Smooth muscle cell (in vitro differentiated cells): ENCODE measurements around the gene ANTXR2. TPM values are rescaled to one million over a fixed set of nuclear protein-coding genes. Genes with fewer than 3 reads are reported as not detected.

ENCODE experiments used
- DNase-seq: peaks from one replicate; lab custom pipeline; 2025; ENCODE audit not compliant: unreplicated experiment; lab: John Stamatoyannopoulos, UW
- H2AFZ ChIP-seq: fragments of 200-600 bp; sonication (generic); 2 replicates; pipeline ENCODE4 v1.6.0; 2016; ENCODE audit warnings: antibody characterized with exemption, low read depth, mild to moderate bottlenecking
- H3F3A ChIP-seq: fragments of 200-600 bp; sonication (generic); 2 replicates; pipeline ENCODE4 v1.6.0; 2017; ENCODE audit warnings: antibody characterized with exemption, low read depth
- H3K27ac ChIP-seq: fragments of 200-600 bp; sonication (generic); 2 replicates; pipeline ENCODE4 v1.5.1; 2016; ENCODE audit warnings: low read depth, mild to moderate bottlenecking
- H3K27me3 ChIP-seq: fragments of 200-600 bp; sonication (generic); 2 replicates; pipeline ENCODE4 v1.6.1; 2016; ENCODE audit warnings: low read depth, mild to moderate bottlenecking
- H3K36me3 ChIP-seq: fragments of 200-600 bp; sonication (generic); 2 replicates; pipeline ENCODE4 v1.5.1; 2016; ENCODE audit warnings: low read depth
- H3K4me1 ChIP-seq: fragments of 200-600 bp; sonication (generic); 2 replicates; pipeline ENCODE4 v1.5.1; 2016; ENCODE audit warnings: low read depth
- H3K4me2 ChIP-seq: fragments of 200-600 bp; sonication (generic); 2 replicates; pipeline ENCODE4 v1.6.0; 2016; ENCODE audit warnings: mild to moderate bottlenecking
- H3K4me3 ChIP-seq: fragments of 200-600 bp; sonication (generic); 2 replicates; pipeline ENCODE4 v1.5.1; 2016; ENCODE audit warnings: mild to moderate bottlenecking
- H3K79me2 ChIP-seq: fragments of 200-600 bp; sonication (generic); 2 replicates; pipeline ENCODE4 v1.6.0; 2016; ENCODE audit warnings: low read depth, mild to moderate bottlenecking
- H3K9ac ChIP-seq: fragments of 200-600 bp; sonication (generic); 2 replicates; pipeline ENCODE4 v1.6.0; 2016; ENCODE audit warnings: low read depth
- H3K9me3 ChIP-seq: fragments of 200-600 bp; sonication (generic); replicated peaks from 2 replicates; pipeline ENCODE4 v1.5.1; 2016; ENCODE audit warnings: low read depth
- H4K20me1 ChIP-seq: fragments of 200-600 bp; sonication (generic); 2 replicates; pipeline ENCODE4 v1.6.0; 2016; ENCODE audit warnings: low read depth
- WGBS: methylation state at CpG from one replicate; pipeline ENCODE4 v1.1.7; 2016; ENCODE audit warnings: low lambda C conversion rate; 5-methylcytosine and 5-hydroxymethylcytosine counted together
- polyA plus RNA-seq: library from polyadenylated mRNA; unstranded; fragments of >200 nt; fragmentation: Nextera tagmentation; extraction: Ambion mirVana; gene quantifications from 2 replicates; pipeline ENCODE4 v1.2.1, GENCODE V29; 2016
- total RNA-seq: library from RNA; depleted of rRNA; stranded (reverse); fragments of >200 nt; gene quantifications from 2 replicates; pipeline ENCODE4 v1.2.3, GENCODE V29; 2014
- TF ChIP-seq, protein P1 (sequence below): fragments of 200-600 bp; sonication (generic); IDR thresholded peaks from 2 replicates; pipeline ENCODE4 v1.5.1; 2017; ENCODE audit warnings: borderline replicate concordance, mild to moderate bottlenecking, antibody characterized with exemption; ENCODE audit not compliant: insufficient read depth, poor library complexity, severe bottlenecking

ANTXR2 gene
- total and polyA plus RNA-seq, 2 experiments from 2014 or later, result 67.6 to 74.5 TPM

DNA sequence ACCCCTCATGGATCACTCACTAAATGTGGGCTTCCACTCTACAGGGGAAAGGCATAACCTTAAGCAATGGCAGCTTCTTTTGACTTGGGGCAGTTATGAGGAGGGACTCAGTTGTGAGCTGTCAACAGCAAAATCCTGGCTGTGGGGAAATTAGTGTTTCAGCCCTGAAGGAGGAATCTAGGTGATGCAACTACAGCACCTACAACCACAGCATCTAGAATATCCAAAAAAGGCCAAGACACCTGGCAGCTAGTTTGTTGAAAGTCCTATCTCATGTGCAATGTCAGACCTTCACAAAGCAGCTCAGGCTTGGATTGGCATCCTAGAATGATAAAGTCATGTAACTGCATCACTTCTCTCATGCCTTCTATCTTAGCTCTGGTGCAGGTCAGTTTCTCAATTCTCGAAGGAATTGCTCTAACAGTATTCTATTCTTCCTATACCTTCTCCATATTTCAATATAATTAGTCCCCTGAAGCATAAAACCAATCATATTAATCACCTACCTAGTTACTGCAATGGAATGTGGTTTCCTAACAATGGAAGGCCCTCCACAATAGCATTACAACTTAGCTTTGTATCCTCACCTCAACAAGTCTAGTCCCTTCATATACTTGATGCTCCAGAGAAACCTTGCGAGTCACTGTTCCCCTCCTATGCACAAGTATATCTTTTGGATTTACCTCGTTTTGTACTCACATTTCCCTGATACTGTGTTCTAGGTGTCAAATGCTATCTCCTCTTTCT lies 5.5 kb upstream of the ANTXR2 start:
- no peaks in the 10 kb centered on the region for H3K9me3 ChIP-seq
- WGBS, result 82% methylated on average over 3 of the region's 3 CpGs
- DNase-seq, result no peak
- no peaks in the 10 kb centered on the region for H3K27me3 ChIP-seq
- H3K4me1 ChIP-seq, result peaks cover 4% of the 10 kb centered on the region
- H3F3A ChIP-seq, result peaks cover 10% of the 10 kb centered on the region
- H3K36me3 ChIP-seq, result no peaks in the 10 kb centered on the region
- no peaks in the 10 kb centered on the region for H4K20me1 ChIP-seq
- H3K9ac ChIP-seq, result no peak overlapping the region
- no peak overlapping the region for H3K4me3 ChIP-seq
- H2AFZ ChIP-seq, result no peak overlapping the region
- no peak overlapping the region for H3K4me2 ChIP-seq
- TF ChIP-seq, protein P1, sequence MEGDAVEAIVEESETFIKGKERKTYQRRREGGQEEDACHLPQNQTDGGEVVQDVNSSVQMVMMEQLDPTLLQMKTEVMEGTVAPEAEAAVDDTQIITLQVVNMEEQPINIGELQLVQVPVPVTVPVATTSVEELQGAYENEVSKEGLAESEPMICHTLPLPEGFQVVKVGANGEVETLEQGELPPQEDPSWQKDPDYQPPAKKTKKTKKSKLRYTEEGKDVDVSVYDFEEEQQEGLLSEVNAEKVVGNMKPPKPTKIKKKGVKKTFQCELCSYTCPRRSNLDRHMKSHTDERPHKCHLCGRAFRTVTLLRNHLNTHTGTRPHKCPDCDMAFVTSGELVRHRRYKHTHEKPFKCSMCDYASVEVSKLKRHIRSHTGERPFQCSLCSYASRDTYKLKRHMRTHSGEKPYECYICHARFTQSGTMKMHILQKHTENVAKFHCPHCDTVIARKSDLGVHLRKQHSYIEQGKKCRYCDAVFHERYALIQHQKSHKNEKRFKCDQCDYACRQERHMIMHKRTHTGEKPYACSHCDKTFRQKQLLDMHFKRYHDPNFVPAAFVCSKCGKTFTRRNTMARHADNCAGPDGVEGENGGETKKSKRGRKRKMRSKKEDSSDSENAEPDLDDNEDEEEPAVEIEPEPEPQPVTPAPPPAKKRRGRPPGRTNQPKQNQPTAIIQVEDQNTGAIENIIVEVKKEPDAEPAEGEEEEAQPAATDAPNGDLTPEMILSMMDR, result no peak
- no peak overlapping the region for H3K27ac ChIP-seq
- no peaks in the 10 kb centered on the region for H3K79me2 ChIP-seq

DNA sequence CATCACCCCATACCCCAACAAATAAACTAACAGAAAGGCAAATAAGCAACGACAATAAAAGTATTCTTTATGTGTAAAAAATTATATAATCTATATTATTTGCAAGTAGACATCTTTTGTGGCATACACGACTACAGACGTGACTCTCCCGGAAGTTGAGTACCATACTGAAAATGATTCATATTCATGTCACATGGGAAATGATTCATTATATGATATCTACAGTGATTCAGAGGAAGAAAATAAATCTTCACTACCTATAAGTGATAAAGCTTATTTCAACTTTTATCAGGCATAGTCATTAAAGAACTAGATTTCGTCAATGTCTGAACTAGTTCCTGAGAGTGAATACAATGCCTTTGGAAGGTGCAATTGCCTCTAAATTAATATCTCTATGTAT lies 4.6 kb upstream of the ANTXR2 start:
- no peak overlapping the region for H2AFZ ChIP-seq
- H3K4me3 ChIP-seq, result no peak overlapping the region
- no peaks in the 10 kb centered on the region for H3K9me3 ChIP-seq
- TF ChIP-seq, protein P1, result no peak
- H3K36me3 ChIP-seq, result no peaks in the 10 kb centered on the region
- no peaks in the 10 kb centered on the region for H3K27me3 ChIP-seq
- 92% methylated on average over 5 of the region's 5 CpGs for WGBS
- H3F3A ChIP-seq, result peaks cover 10% of the 10 kb centered on the region
- no peak for DNase-seq
- H3K9ac ChIP-seq, result no peak overlapping the region
- H3K4me1 ChIP-seq, result peaks cover 7% of the 10 kb centered on the region
- H4K20me1 ChIP-seq, result no peaks in the 10 kb centered on the region
- H3K27ac ChIP-seq, result no peak overlapping the region
- no peak overlapping the region for H3K4me2 ChIP-seq
- H3K79me2 ChIP-seq, result no peaks in the 10 kb centered on the region

DNA sequence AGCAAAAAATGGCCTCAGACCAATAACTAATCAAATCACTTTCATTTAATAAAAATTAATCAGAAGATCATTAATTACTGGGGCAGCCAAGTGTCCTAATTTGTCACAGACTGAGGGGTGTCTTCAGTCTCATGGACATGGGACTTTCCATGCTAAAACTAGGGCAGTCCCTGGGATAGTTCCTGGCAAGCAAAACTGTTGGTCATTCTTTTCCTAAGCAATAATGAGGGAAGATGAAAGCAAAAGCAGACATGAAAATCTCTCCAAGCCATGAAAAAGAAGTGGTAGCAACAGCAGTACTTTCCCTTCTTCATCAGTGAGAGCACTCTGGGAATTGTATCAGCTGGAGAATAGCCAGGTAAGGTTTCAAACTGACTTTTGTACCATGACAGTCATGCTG lies 3.7 kb upstream of the ANTXR2 start:
- no peaks in the 10 kb centered on the region for H3K9me3 ChIP-seq
- no peaks in the 10 kb centered on the region for H3K27me3 ChIP-seq
- no peak overlapping the region for H3K4me2 ChIP-seq
- H3K9ac ChIP-seq, result no peak overlapping the region
- TF ChIP-seq, protein P1, result no peak
- no peaks in the 10 kb centered on the region for H3K36me3 ChIP-seq
- H4K20me1 ChIP-seq, result no peaks in the 10 kb centered on the region
- no peak overlapping the region for H3K27ac ChIP-seq
- H3F3A ChIP-seq, result peaks cover 13% of the 10 kb centered on the region
- peaks cover 7% of the 10 kb centered on the region for H3K4me1 ChIP-seq
- no peak overlapping the region for H2AFZ ChIP-seq
- no peak for DNase-seq
- no peak overlapping the region for H3K4me3 ChIP-seq
- no peaks in the 10 kb centered on the region for H3K79me2 ChIP-seq

DNA sequence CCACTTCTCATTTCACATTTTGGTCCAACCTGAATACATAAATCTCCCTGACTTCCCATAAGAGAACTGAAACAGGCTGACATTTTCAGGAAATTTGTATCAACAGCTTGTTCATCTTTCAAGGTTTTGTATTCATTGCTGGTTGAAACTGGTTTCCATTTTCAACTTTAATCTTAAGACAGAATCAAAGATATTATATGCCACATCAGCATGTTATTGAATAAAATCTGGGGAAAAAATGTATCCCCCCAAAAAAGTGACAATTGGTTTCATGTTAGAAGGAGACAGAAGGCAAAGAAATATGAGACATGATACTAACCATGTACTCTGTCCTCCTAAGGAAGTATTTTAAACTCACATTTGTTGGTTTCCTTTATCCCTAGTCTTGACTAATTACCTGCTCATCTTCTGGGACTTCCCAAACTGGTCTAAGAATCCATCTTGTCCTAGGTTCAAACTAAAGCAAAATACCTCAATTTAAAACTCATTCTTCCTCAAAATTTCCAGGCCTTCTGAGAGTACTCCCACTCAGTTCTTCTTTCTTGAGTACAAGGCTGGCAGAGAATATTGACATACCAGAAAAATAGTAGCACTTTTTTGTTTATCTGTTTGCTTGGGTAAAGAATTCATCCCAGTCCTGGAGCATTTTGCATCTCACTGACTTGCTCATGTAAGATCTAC lies 3.1 kb upstream of the ANTXR2 start:
- no peak overlapping the region for H3K9ac ChIP-seq
- H3K4me3 ChIP-seq, result no peak overlapping the region
- no peak overlapping the region for H3K4me2 ChIP-seq
- no peak for DNase-seq
- no peaks in the 10 kb centered on the region for H3K79me2 ChIP-seq
- peaks cover 13% of the 10 kb centered on the region for H3K4me1 ChIP-seq
- TF ChIP-seq, protein P1, result no peak
- H3F3A ChIP-seq, result peaks cover 19% of the 10 kb centered on the region
- H3K9me3 ChIP-seq, result no peaks in the 10 kb centered on the region
- no peaks in the 10 kb centered on the region for H3K36me3 ChIP-seq
- no peaks in the 10 kb centered on the region for H3K27me3 ChIP-seq
- no peak overlapping the region for H2AFZ ChIP-seq
- no peak overlapping the region for H3K27ac ChIP-seq
- H4K20me1 ChIP-seq, result no peaks in the 10 kb centered on the region
